ENCODE results near the gene TMEM158. TPM values are rescaled to one million over a fixed set of nuclear protein-coding genes. Genes with fewer than 3 reads are reported as not detected.

TMEM158 gene
- total and polyA plus RNA-seq, 7 experiments from 2014 or later, result 0.27 to 0.96 (median 0.60) TPM; not detected in 4

DNA sequence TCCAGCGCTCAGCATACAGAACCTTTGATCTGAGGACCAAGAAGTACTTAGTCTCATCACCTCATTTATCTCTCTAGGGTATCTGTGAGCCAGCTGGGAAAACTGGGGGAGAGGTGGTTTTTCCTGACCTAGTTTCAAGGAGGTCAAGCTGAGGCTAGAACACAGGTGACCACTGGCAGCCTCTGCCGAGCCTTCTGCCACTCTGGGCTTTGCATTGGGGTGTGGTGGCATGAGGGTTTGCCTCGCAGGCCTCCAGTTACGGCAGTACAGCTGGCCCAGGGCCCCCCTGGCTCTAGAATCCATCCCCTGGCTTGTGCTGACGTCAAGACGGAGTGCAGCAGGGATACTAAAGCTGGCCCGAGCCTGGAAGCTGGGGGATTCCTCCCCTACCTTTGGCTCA is 45.2 kb downstream of the TMEM158 start:
- Mint-ChIP-seq H3K36me3 (no peaks in the 10 kb centered on the region), H3K27me3 (peaks cover 0 to 47% (median 8%) of the 10 kb centered on the region in 5 donors), H3K27ac (no peak overlapping the region), H3K4me1 (peaks cover 0 to 5% (median 4%) of the 10 kb centered on the region in 7 donors), H3K4me3 (no peak overlapping the region), H3K9me3 (no peaks in the 10 kb centered on the region)
- POLR2A ChIA-PET, result no interaction called here
- DNase-seq (no peak), ATAC-seq (no peak)
- Histone ChIP-seq H3K27me3 (ENCODE audit: control insufficient read depth in 2 of 2, insufficient read depth in 2 of 2, low read length in 2 of 2) (no peaks in the 10 kb centered on the region), H3K27ac (ENCODE audit: low read depth, low read length) (no peak overlapping the region), H3K36me3 (ENCODE audit: control insufficient read depth in 2 of 3, insufficient read depth in 3 of 3, low read length in 3 of 3) (no peaks in the 10 kb centered on the region), H3K4me1 (ENCODE audit: control insufficient read depth in 2 of 2, insufficient read depth in 2 of 2, low read length in 2 of 2) (no peaks in the 10 kb centered on the region), H3K9me3 (ENCODE audit: control insufficient read depth in 2 of 3, low read length in 3 of 3) (no peaks in the 10 kb centered on the region), H3K4me3 (ENCODE audit: low read length) (no peak overlapping the region)
- CTCF ChIA-PET, result no interaction called here
- intact Hi-C loops (cut with micrococcal nuclease), result no loop called here

DNA sequence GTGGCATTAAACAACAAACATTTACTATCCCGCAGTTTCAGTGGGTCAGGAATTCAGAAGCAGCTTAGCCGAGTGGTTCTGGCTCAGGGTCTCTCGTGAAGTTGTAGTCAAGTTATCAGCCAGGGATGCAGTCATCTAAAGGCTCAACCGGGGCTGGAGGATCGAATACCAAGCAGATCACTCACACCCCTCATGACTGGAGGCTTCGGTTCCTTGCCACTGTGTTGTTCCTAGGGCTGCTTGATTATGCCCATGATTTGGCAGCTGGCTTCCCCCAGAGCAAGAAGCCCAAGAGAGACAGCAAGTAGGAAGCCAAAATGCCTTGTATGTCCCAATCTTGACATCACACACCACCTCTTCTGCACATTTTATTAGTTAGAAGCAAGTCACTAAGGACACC is 46.0 kb downstream of the TMEM158 start:
- Histone ChIP-seq H3K4me3 (ENCODE audit: low read length) (no peak overlapping the region), H3K27me3 (ENCODE audit: control insufficient read depth in 2 of 2, insufficient read depth in 2 of 2, low read length in 2 of 2) (no peaks in the 10 kb centered on the region), H3K27ac (ENCODE audit: low read depth, low read length) (no peak overlapping the region), H3K36me3 (ENCODE audit: control insufficient read depth in 2 of 3, insufficient read depth in 3 of 3, low read length in 3 of 3) (no peaks in the 10 kb centered on the region), H3K4me1 (ENCODE audit: control insufficient read depth in 2 of 2, insufficient read depth in 2 of 2, low read length in 2 of 2) (no peaks in the 10 kb centered on the region), H3K9me3 (ENCODE audit: control insufficient read depth in 2 of 3, low read length in 3 of 3) (no peaks in the 10 kb centered on the region)
- Mint-ChIP-seq H3K27me3 (peaks cover 0 to 40% (median 8%) of the 10 kb centered on the region in 5 donors), H3K4me1 (peaks cover 0 to 5% (median 4%) of the 10 kb centered on the region in 7 donors), H3K9me3 (no peaks in the 10 kb centered on the region), H3K4me3 (no peak overlapping the region), H3K36me3 (no peaks in the 10 kb centered on the region), H3K27ac (no peak overlapping the region)
- POLR2A ChIA-PET, result no interaction called here
- intact Hi-C loops (cut with micrococcal nuclease), result no loop called here
- CTCF ChIA-PET, result interaction anchor here (0.7 kb wide), 1 partner anchor 12 kb away, joined by 3 read pairs; no protein-coding TSS in a partner anchor
- ATAC-seq (no peak), DNase-seq (no peak)

DNA sequence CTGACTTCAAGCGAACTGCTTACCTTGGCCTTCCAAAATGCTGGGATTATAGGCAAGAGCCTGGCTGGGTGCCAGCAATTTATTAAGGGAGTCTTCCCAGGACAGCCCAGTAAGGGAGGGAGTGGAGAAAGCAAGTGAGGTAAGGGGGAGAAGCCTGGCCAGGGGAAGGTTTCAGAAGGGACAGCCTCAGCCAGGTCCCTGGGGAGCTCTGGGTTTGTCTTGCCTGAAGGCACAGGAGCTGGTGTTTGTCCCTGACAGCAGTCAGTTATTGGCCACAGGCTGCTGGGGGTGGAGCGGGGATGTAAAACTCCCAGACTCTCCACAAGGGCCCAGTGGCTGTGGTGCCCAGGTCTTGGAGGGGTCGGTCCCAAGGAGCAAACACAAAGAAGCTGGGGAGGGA is 46.9 kb downstream of the TMEM158 start:
- Histone ChIP-seq H3K9me3 (ENCODE audit: control insufficient read depth in 2 of 3, low read length in 3 of 3) (no peaks in the 10 kb centered on the region), H3K27me3 (ENCODE audit: control insufficient read depth in 2 of 2, insufficient read depth in 2 of 2, low read length in 2 of 2) (no peaks in the 10 kb centered on the region), H3K36me3 (ENCODE audit: control insufficient read depth in 2 of 3, insufficient read depth in 3 of 3, low read length in 3 of 3) (no peaks in the 10 kb centered on the region), H3K4me3 (ENCODE audit: low read length) (no peak overlapping the region), H3K4me1 (ENCODE audit: control insufficient read depth in 2 of 2, insufficient read depth in 2 of 2, low read length in 2 of 2) (no peaks in the 10 kb centered on the region), H3K27ac (ENCODE audit: low read depth, low read length) (no peak overlapping the region)
- Mint-ChIP-seq H3K4me1 (peaks cover 0 to 5% (median 4%) of the 10 kb centered on the region in 7 donors), H3K27me3 (peaks cover 0 to 40% (median 8%) of the 10 kb centered on the region in 5 donors), H3K4me3 (no peak overlapping the region), H3K27ac (no peak overlapping the region), H3K36me3 (no peaks in the 10 kb centered on the region), H3K9me3 (no peaks in the 10 kb centered on the region)
- DNase-seq, result no peak
- ChIA-PET CTCF (no interaction called here), POLR2A (no interaction called here)
- no peak for ATAC-seq
- intact Hi-C loops (cut with micrococcal nuclease), result no loop called here

DNA sequence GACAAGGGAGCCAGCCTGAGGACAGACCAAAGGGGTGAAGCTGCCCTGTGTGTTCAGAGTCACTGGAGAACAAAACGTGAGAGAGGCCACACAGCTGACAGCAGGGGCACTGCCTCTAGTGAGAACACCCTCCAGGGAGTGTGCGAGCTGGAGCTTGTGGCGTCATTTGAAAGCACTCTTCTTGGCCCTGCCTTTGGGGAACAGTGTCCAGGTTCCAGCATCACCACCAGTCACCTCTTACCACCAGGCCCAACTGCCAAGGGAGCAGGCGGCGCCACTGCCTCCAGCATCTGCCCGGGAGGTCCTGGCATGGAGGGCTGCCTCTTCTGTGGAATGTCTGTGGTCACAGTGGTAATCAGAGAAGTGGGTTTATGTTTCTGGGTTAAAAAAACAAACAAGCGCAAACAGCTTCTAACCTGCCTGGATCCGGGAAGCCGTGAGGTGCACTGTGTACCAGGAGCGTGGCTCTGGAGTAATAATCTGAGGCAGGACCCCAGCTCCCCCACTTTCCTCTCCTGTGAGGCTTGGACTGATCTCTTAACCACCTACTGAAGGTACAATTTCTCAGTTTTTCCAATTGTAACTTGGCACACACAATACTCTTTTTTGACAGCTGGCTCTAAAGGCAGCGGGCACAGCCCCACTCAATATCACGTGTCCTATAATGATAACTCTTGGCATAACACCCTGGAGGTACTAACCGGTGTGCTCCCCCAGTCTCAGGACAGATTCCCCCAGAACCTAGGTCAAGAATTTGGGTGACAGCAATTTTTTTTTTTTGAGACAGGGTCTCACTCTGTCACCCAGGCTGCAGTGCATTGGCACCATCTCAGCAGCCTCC is 47.7 kb downstream of the TMEM158 start:
- Histone ChIP-seq H3K4me1 (ENCODE audit: control insufficient read depth in 2 of 2, insufficient read depth in 2 of 2, low read length in 2 of 2) (no peaks in the 10 kb centered on the region), H3K27ac (ENCODE audit: low read depth, low read length) (no peak overlapping the region), H3K36me3 (ENCODE audit: control insufficient read depth in 2 of 3, insufficient read depth in 3 of 3, low read length in 3 of 3) (no peaks in the 10 kb centered on the region), H3K27me3 (ENCODE audit: control insufficient read depth in 2 of 2, insufficient read depth in 2 of 2, low read length in 2 of 2) (no peaks in the 10 kb centered on the region), H3K4me3 (ENCODE audit: low read length) (no peak overlapping the region), H3K9me3 (ENCODE audit: control insufficient read depth in 2 of 3, low read length in 3 of 3) (no peaks in the 10 kb centered on the region)
- Mint-ChIP-seq H3K9me3 (no peaks in the 10 kb centered on the region), H3K4me3 (no peak overlapping the region), H3K27ac (no peak overlapping the region), H3K36me3 (no peaks in the 10 kb centered on the region), H3K27me3 (peaks cover 0 to 40% (median 8%) of the 10 kb centered on the region in 5 donors), H3K4me1 (peaks cover 0 to 5% (median 4%) of the 10 kb centered on the region in 7 donors)
- ATAC-seq (no peak), DNase-seq (no peak)
- intact Hi-C loops (cut with micrococcal nuclease), result no loop called here
- POLR2A ChIA-PET, result no interaction called here
- CTCF ChIA-PET, result no interaction called here

DNA sequence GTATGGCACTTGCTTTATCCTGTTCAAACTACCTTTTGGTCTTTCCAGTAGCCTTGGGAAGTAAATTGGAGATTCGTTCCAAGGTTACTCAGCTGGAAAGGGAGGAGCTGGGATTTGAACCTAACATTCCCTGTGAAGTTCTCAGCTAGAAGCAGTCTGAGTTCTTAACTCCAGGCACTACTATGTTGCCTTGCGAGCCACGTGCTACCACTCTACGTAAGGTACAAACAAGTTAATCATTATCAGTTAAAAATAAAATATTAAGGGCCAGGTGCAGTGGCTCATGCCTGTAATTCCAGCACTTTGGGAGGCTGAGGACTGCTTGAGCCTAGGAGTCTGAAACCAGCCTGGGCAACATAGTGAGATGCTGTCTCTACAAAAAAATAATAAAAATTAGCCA is 49.2 kb downstream of the TMEM158 start:
- intact Hi-C loops (cut with micrococcal nuclease), result no loop called here
- no peak for DNase-seq
- Mint-ChIP-seq H3K4me3 (no peak overlapping the region), H3K27me3 (peaks cover 0 to 40% (median 8%) of the 10 kb centered on the region in 5 donors), H3K9me3 (no peaks in the 10 kb centered on the region), H3K27ac (no peak overlapping the region), H3K36me3 (no peaks in the 10 kb centered on the region), H3K4me1 (no peaks in the 10 kb centered on the region)
- Histone ChIP-seq H3K27me3 (ENCODE audit: control insufficient read depth in 2 of 2, insufficient read depth in 2 of 2, low read length in 2 of 2) (no peaks in the 10 kb centered on the region), H3K27ac (ENCODE audit: low read depth, low read length) (no peak overlapping the region), H3K4me3 (ENCODE audit: low read length) (no peak overlapping the region), H3K36me3 (ENCODE audit: control insufficient read depth in 2 of 3, insufficient read depth in 3 of 3, low read length in 3 of 3) (no peaks in the 10 kb centered on the region), H3K4me1 (ENCODE audit: control insufficient read depth in 2 of 2, insufficient read depth in 2 of 2, low read length in 2 of 2) (no peaks in the 10 kb centered on the region), H3K9me3 (ENCODE audit: control insufficient read depth in 2 of 3, low read length in 3 of 3) (no peaks in the 10 kb centered on the region)
- CTCF ChIA-PET, result interaction anchor here (0.8 kb wide), 1 partner anchor 34 kb away, joined by 5 read pairs; no protein-coding TSS in a partner anchor
- POLR2A ChIA-PET, result interaction anchor here (0.7 kb wide), 1 partner anchor 27 kb away, joined by 3 read pairs; no protein-coding TSS in a partner anchor
- ATAC-seq, result no peak

Other genes starting within 250 kb of the TMEM158 start
- gene CLEC3B, start 200.0 kb downstream of the TMEM158 start, total RNA-seq, result 1 to 10 TPM in 2 of 5 experiments, under 1 TPM in 3; 0.45 to 1.8 (median 0.75) TPM
- not detected for gene CLEC3B, start 200.0 kb downstream of the TMEM158 start, polyA plus RNA-seq
- gene CDCP1, start 79.9 kb downstream of the TMEM158 start, total RNA-seq, result 1 to 10 TPM in 2 of 5 experiments, under 1 TPM in 3; 0.05 to 7.2 (median 0.81) TPM
- gene CDCP1, start 79.9 kb downstream of the TMEM158 start, polyA plus RNA-seq, result 1 to 10 TPM in 1 of 2 donors, under 1 TPM in 1; 0.21 to 1.0 TPM
- gene LARS2, start 162.3 kb upstream of the TMEM158 start, total RNA-seq, result 10 to 100 TPM; 17.1 to 32.2 (median 19.6) TPM
- 10 to 100 TPM in 1 of 2 donors, 1 to 10 TPM in 1; 6.1 to 10.9 TPM for gene LARS2, start 162.3 kb upstream of the TMEM158 start, polyA plus RNA-seq

All from naive thymus-derived CD4-positive, alpha-beta T cell (primary cell).